Measurements from ENCODE around the gene CACNA2D3. TPM values are rescaled to one million over a fixed set of nuclear protein-coding genes. Genes with fewer than 3 reads are reported as not detected.

The CACNA2D3 gene
- polyA plus RNA-seq, 1 donor from 2014 or later = 26.2 TPM

DNA sequence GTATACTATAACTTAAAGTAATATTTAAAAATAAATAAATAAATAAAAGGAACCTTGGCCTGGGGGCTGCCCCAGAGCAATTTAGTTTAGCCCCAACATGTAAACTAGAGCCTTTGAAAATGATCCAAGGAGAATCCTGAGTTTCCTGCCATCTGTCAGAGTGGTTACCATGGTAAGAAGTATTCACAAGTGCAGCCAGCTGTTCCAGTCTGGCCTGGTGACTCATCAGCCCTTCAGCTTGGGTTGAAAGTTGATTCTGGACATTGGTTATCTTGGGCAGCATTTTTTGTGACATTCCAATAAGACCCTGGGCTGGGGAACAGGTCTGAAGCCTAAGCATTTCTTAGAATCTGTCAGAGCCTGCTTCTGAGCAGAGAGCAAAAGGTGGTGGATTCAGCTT is 878.2 kb downstream of the CACNA2D3 start:
- Histone ChIP-seq H3K27me3 (ENCODE audit: insufficient read depth, low read depth, low read length) (no peaks in the 10 kb centered on the region), H3K4me3 (ENCODE audit: low read length) (no peak overlapping the region), H3K36me3 (ENCODE audit: insufficient read depth, low read length) (no peaks in the 10 kb centered on the region), H4K20me1 (ENCODE audit: insufficient read depth) (no peaks in the 10 kb centered on the region), H3K9me3 (ENCODE audit: low read length) (no peaks in the 10 kb centered on the region), H3K9ac (ENCODE audit: low read length) (no peak overlapping the region), H3F3A (ENCODE audit: insufficient read depth, low read length, poor library complexity, severe bottlenecking) (no peaks in the 10 kb centered on the region), H3K27ac (ENCODE audit: low read length) (no peak overlapping the region), H3K9me2 (ENCODE audit: insufficient read depth, low read length) (no peaks in the 10 kb centered on the region), H3K79me2 (replicated peaks; ENCODE audit: insufficient read depth, low read length) (no peaks in the 10 kb centered on the region), H2AFZ (ENCODE audit: low read depth, low read length) (no peak overlapping the region), H3K4me2 (ENCODE audit: low read length) (no peak overlapping the region)
- TF ChIP-seq EZH2 (IDR thresholded peaks at IDR 0.05; ENCODE audit: borderline replicate concordance, insufficient read depth, low read length, poor library complexity, severe bottlenecking) (no peak), TAF1 (IDR thresholded peaks at IDR 0.05; ENCODE audit: low read depth) (no peak), SMC3 (conservative IDR thresholded peaks at IDR 0.05; ENCODE audit: poor library complexity) (no peak), MXI1 (conservative IDR thresholded peaks at IDR 0.05; ENCODE audit: poor library complexity, severe bottlenecking) (no peak), POLR2AphosphoS5 (IDR thresholded peaks at IDR 0.05) (no peak), RAD21 (conservative IDR thresholded peaks at IDR 0.05) (no peak), EP300 (conservative IDR thresholded peaks at IDR 0.05; ENCODE audit: poor library complexity, severe bottlenecking) (no peak)
- TF ChIP-seq, protein P1, sequence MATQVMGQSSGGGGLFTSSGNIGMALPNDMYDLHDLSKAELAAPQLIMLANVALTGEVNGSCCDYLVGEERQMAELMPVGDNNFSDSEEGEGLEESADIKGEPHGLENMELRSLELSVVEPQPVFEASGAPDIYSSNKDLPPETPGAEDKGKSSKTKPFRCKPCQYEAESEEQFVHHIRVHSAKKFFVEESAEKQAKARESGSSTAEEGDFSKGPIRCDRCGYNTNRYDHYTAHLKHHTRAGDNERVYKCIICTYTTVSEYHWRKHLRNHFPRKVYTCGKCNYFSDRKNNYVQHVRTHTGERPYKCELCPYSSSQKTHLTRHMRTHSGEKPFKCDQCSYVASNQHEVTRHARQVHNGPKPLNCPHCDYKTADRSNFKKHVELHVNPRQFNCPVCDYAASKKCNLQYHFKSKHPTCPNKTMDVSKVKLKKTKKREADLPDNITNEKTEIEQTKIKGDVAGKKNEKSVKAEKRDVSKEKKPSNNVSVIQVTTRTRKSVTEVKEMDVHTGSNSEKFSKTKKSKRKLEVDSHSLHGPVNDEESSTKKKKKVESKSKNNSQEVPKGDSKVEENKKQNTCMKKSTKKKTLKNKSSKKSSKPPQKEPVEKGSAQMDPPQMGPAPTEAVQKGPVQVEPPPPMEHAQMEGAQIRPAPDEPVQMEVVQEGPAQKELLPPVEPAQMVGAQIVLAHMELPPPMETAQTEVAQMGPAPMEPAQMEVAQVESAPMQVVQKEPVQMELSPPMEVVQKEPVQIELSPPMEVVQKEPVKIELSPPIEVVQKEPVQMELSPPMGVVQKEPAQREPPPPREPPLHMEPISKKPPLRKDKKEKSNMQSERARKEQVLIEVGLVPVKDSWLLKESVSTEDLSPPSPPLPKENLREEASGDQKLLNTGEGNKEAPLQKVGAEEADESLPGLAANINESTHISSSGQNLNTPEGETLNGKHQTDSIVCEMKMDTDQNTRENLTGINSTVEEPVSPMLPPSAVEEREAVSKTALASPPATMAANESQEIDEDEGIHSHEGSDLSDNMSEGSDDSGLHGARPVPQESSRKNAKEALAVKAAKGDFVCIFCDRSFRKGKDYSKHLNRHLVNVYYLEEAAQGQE (IDR thresholded peaks at IDR 0.05; ENCODE audit: borderline replicate concordance) = no peak
- TF ChIP-seq, protein P2, sequence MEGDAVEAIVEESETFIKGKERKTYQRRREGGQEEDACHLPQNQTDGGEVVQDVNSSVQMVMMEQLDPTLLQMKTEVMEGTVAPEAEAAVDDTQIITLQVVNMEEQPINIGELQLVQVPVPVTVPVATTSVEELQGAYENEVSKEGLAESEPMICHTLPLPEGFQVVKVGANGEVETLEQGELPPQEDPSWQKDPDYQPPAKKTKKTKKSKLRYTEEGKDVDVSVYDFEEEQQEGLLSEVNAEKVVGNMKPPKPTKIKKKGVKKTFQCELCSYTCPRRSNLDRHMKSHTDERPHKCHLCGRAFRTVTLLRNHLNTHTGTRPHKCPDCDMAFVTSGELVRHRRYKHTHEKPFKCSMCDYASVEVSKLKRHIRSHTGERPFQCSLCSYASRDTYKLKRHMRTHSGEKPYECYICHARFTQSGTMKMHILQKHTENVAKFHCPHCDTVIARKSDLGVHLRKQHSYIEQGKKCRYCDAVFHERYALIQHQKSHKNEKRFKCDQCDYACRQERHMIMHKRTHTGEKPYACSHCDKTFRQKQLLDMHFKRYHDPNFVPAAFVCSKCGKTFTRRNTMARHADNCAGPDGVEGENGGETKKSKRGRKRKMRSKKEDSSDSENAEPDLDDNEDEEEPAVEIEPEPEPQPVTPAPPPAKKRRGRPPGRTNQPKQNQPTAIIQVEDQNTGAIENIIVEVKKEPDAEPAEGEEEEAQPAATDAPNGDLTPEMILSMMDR (IDR thresholded peaks at IDR 0.05; ENCODE audit: poor library complexity, severe bottlenecking) = no peak

DNA sequence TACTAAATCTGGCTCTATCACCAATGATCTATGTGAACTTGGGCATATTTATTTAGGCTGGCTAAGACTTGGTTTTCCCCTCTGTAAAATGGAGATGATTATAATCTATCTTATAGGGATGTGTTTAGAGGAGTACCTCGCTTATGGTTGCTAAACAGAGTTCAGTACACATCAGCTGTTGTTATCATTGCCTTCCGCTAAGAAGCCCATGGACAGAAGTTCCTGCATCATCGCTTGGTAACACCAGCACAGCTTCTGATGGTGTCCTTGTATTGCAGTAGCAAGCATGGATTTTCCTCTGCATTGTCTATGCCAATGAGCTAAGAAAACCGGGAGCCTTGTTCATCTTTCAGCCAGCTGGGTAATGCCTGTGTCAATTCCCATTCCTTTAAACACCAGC is 878.6 kb downstream of the CACNA2D3 start:
- Histone ChIP-seq H3K9me3 (ENCODE audit: low read length) (no peaks in the 10 kb centered on the region), H3K4me3 (ENCODE audit: low read length) (no peak overlapping the region), H3K36me3 (ENCODE audit: insufficient read depth, low read length) (no peaks in the 10 kb centered on the region), H3F3A (ENCODE audit: insufficient read depth, low read length, poor library complexity, severe bottlenecking) (no peaks in the 10 kb centered on the region), H3K27ac (ENCODE audit: low read length) (no peak overlapping the region), H3K79me2 (replicated peaks; ENCODE audit: insufficient read depth, low read length) (no peaks in the 10 kb centered on the region), H3K27me3 (ENCODE audit: insufficient read depth, low read depth, low read length) (no peaks in the 10 kb centered on the region), H3K9me2 (ENCODE audit: insufficient read depth, low read length) (no peaks in the 10 kb centered on the region), H3K4me2 (ENCODE audit: low read length) (no peak overlapping the region), H2AFZ (ENCODE audit: low read depth, low read length) (no peak overlapping the region), H4K20me1 (ENCODE audit: insufficient read depth) (no peaks in the 10 kb centered on the region), H3K9ac (ENCODE audit: low read length) (no peak overlapping the region)
- TF ChIP-seq POLR2AphosphoS5 (IDR thresholded peaks at IDR 0.05) (no peak), TAF1 (IDR thresholded peaks at IDR 0.05; ENCODE audit: low read depth) (no peak), MXI1 (conservative IDR thresholded peaks at IDR 0.05; ENCODE audit: poor library complexity, severe bottlenecking) (no peak), EP300 (conservative IDR thresholded peaks at IDR 0.05; ENCODE audit: poor library complexity, severe bottlenecking) (no peak), EZH2 (IDR thresholded peaks at IDR 0.05; ENCODE audit: borderline replicate concordance, insufficient read depth, low read length, poor library complexity, severe bottlenecking) (no peak), RAD21 (conservative IDR thresholded peaks at IDR 0.05) (no peak), SMC3 (conservative IDR thresholded peaks at IDR 0.05; ENCODE audit: poor library complexity) (no peak)
- TF ChIP-seq, protein P1 (IDR thresholded peaks at IDR 0.05; ENCODE audit: borderline replicate concordance) = no peak
- TF ChIP-seq, protein P2 (IDR thresholded peaks at IDR 0.05; ENCODE audit: poor library complexity, severe bottlenecking) = no peak

Measured in neural cell (in vitro differentiated cells).